CD4-positive, alpha-beta T cell treated with Interleukin-17A for 4 hours (primary cell): ENCODE data around the gene LCN10.
"Not testable (repeated sequence)": the region's sequence is repeated elsewhere in the genome, so short reads cannot be mapped to it uniquely, and the experiment has no call there.

Experiments
- DNase-seq: peaks from one replicate; pipeline ENCODE4 v3.0.0-alpha.2; 2020; ENCODE audit warnings: mixed read lengths

Gene LCN10

DNA sequence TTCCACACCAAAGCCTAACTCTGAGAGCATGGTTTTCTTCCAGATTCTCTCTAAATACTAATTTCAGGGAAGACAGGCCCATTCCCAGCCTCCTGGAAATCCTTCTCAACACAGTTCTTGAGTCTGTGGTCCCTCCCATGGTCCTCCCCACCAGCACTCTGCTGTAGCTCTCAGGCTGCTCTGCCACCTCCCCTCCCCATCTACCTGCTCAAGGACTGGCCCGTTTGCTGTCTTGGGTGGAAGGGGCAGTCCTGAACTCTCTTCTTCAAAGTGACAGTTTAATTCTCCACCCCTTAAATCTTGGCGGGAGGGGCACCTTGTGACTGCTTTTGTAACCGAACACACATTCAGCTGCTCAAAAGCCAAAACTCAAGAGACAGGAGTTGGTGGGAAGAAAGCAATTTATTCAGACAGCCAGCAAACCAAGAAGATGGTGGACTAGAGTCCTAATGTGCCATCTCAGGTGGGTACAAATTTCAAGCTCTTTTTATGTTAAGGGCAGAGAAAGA lies 29.2 kb upstream of the LCN10 start:
- DNase-seq = no peak

DNA sequence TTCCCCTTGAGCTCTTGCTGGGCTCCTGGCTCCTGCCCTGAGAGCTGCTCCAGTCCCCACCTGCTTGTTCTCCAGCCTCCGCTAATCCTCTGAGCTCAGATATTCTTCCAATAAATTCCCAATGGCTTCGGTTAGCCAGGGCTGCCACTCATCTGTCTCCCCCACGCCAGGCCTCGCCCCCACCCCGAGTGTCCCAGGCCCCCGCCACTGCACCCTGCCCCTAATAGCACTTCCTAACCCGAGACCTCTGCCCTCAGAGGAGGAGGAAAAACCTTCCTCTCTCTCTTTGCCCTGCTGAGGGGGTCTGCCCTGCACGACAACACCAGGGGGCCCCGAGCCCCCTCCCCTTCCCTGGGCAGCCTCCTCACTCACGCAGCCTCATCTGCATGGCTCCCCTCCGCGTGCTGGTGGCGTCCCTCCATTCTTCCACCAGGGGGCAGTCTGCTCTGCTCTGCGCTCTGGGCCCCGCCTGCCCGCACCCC lies 27.0 kb upstream of the LCN10 start:
- peak; percentile 61 for DNase-seq

DNA sequence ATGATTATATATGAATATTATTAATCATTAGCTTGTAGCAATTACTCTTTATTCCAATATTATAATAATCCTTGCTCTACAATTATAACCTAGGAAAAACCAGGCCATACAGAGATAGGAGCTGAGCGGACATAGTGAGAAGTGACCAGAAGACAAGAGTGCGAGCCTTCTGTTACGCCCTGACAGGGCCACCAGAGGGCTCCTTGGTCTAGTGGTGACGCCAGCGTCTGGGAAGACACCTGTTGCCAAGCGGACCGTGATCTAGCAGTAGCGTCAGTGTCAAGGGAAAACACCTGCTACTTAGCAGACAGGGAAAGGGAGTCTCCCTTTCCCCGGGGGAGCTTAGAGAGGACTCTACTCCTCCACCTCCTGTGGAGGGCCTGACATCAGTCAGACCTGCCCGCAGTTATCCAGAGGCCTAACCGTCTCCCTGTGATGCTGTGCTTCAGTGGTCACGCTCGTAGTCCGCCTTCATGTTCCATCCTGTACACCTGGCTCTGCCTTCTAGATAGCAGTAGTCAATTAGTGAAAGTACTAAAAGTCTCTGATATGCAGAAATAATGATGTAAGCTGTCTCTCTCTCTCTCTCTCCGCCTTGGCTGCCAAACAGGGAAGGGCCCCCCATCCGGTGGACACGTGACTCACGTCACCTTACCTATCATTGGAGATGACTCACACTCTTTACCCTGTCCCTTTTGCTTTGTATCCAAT lies 23.8 kb upstream of the LCN10 start:
- DNase-seq = peak; percentile 40

GRCh38 chr9:136765745-136766409 lies 23.1 kb upstream of the LCN10 start:
- DNase-seq = not testable (repeated sequence)

DNA sequence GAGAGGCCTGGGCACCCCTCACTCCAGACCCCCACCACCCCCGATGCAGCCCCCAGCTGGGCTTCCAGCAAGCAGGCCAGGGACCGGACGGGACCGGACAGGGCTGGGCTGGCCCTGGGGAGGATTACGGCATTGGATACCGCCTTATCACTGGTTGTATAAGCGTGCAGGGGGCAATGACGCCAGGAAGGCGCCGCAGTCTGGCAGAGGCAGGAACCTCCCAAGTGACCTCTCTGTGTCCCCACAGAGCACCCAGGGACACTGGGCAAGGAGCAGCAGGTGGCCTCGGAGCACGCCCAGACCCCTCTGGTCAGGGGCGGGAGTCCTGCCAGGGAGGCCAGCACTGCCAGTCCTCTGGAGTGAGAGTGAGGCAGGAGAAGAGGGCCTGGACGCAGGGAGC lies 22.3 kb upstream of the LCN10 start:
- DNase-seq = no peak

GRCh38 chr9:136764301-136764891 lies 21.7 kb upstream of the LCN10 start, which contains the start of gene LCN15:
LCN15 (minus strand) TSS chr9:136764518; CDS start chr9:136764488, 30 bp downstream.
- no peak for DNase-seq

DNA sequence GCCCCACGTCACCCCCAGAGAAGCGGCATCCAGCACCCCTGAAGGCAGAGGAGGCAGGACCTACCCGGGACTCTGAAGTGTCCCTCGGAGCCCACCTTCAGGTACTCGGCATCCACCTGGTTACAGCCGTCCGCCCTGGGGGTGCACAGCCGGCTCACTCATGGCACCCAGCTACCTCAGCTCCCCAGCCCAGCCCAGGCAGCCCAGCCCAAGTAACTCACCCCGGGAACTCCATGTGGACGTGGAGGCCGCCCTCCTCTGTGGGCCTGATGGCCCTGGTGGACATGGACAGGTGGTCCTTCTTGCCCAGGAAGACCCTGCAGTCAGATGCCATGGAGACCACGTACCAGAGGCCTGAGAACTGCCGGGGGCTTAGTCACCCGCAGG lies 20.9 kb upstream of the LCN10 start:
- DNase-seq = no peak

DNA sequence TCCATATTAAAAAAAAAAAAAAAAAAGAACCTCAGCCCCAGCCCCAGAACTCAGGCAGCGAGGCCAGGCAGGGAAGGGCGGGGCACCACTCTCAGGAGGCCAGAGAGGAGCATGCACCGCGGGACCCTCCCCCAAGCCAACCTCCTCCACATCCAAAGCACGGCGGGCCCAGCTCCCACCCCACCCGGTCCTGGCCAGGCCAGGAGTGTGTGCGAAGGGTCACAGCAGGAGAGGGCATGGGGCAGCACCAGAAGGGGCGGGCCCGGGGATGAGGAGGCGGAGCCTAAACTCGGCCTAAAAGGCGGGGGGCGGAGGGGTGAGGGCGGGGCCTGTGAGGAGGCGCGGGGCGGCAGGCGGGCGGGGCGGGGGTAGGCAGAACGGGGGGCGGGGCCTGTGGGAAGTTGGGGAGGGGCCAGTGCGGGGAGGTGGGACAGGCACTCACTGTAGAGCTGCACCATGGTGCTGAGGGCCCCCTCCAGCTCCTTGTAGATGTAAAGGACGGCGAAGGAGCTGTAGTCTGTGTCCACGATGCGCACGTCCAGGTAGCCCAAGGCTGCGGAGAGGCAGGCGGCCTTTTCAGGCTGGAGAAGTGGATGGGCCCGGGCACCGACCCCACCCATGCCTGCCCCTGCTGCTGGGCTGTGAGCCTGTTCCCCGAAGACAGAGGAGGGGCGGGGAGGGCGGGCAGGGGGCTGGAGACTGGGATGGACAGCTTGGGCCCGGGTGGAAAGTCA lies 20.3 kb upstream of the LCN10 start:
- peak; percentile 63 for DNase-seq

GRCh38 chr9:136762221-136762691 lies 19.5 kb upstream of the LCN10 start:
- no peak for DNase-seq

DNA sequence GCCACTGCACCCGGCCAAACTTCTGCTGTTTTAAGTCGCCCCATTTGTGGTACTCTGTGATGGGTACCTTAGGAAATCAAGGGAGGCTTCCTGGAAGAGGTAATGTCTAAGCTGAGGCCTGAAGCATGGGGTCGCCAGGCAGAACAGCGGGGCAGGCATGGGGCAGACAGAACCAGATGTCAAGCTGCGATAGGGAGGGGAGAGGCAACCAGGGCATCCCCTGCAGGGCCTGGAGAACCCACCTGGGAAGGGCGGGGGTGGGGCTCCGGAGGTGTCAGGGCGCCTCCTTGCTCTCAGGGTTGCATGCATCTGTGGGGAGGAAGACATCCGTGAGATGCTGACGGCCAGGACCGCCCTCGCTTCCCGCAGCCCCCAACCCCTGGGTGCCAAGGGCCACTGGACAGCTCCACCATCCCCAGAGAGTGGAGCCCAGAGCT lies 18.8 kb upstream of the LCN10 start:
- DNase-seq = no peak

- peak; percentile 23 for DNase-seq
Measured at GRCh38 chr9:136760834-136761544, 18.2 kb upstream of the LCN10 start.

GRCh38 chr9:136760424-136760823 lies 17.7 kb upstream of the LCN10 start:
- DNase-seq = no peak

- no peak for DNase-seq
Measured at GRCh38 chr9:136759436-136760325, 16.9 kb upstream of the LCN10 start.

DNA sequence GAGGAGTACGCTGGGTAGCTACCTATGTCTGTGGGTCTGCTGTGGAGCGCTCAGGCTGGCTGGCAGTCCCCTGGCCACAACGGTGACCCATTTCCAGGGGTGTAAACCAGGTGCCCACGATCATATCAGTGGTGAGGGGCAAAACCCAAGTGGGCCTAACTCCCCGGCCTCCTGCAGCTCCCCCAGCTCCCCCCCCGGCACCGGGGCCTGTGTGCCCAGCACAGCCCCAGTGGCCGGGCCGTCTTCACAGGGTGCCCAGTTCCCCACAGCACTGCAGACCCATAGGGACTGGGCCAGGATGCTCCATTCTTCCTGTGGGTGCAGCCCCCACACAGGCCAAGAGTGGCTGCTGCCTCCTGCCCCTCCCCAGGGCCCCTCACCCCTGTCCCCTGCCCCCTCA lies 16.3 kb upstream of the LCN10 start:
- no peak for DNase-seq

GRCh38 chr9:136757751-136758140 lies 15.0 kb upstream of the LCN10 start:
- no peak for DNase-seq

DNA sequence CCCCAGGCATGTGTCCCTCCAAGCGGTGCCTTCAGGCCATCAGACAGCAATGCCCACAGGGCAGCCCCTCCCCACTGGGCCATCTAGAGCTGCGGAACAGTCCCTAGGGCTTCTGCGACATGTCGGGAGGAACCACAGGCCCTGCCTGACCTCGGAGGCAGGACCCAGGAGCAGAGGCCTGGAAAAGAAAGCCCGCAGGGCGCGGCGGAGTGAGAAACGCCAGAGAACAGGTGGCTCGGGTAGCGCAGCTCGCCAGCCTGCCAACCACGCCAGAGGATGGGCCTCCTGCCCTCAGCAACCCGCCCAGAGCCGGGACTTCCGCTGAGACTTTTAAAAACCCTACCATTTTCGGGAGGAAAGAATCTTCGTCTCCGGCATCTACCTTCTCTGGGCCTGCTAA lies 14.6 kb upstream of the LCN10 start:
- no peak for DNase-seq

DNA sequence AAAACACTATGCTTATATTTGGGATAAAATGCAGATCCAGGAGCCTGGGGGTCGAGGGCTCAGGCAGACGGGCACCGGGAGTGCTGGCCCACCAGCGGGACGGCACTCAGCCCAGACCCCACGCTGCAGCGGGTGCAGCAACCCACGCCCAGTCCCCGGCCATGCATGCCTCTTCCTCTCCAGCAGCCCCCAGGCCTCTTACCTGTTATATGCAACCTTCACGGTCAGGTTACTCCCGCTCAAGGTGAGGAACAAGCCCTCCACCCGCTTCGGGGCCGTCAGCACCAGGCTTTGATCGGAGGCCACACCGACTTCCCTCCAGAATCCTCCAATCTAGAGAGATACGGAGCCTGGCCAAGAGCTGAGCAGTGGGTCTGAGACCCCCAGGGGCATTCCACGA lies 14.1 kb upstream of the LCN10 start:
- DNase-seq = no peak

- no peak for DNase-seq
Measured at GRCh38 chr9:136756134-136756438, 13.3 kb upstream of the LCN10 start.

GRCh38 chr9:136755302-136756133 lies 12.8 kb upstream of the LCN10 start:
- not testable (repeated sequence) for DNase-seq

DNA sequence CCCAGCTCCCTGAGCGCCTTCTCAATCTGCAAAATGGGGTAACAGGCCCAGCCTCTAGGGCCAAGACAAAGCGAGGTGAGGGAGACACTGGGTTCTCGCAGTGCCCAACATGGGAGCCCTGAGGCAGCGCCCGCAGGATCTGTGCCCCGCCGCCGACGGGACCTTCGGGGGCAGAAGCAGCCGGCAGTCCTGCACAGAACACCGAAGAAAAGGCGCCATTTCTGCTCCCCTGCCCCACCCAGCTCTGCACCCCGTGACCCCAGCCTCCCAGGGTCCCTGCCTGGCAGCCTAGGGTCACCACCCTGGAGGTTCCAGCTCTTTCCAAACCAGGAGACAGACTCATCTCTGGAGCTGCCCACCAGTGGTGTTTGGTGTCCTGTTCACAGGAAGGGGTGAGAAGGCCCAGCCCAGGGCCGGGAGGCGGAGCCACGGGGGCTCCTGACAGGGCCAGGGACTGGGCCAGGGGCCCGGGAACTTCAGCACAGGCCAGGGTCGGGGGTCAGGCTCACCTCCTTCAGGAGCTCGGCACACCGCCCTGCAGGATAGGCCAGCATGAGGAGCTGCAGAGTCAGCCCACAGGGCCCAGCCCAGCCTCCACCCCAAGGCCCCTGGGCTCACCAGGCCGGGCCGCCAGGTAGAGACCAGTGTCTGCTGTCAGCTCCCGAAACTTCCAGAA lies 12.0 kb upstream of the LCN10 start:
- DNase-seq = no peak
